Measurements from ENCODE around the gene MRPS18C. TPM values are rescaled to one million over a fixed set of nuclear protein-coding genes. Genes with fewer than 3 reads are reported as not detected.

Gene MRPS18C
- 17.4 and 32.1 TPM in 2 replicates for total RNA-seq

GRCh38 chr4:83455281-83456183 lies at the start of gene MRPS18C, which contains the start of gene HELQ:
Gene MRPS18C (plus strand): TSS chr4:83456058. CDS start chr4:83456078, 20 bp downstream.
Gene HELQ (minus strand): TSS chr4:83455823. CDS start chr4:83455693, 130 bp downstream.

GRCh38 chr4:83484500-83485461 lies 28.9 kb downstream of the MRPS18C start, which contains the start of gene ABRAXAS1:
Gene ABRAXAS1 (minus strand): TSS chr4:83485100. CDS start chr4:83485072, 28 bp downstream.

Other genes with a start within 250 kb of the MRPS18C start
- gene COQ2, start 171.3 kb upstream of the MRPS18C start, total RNA-seq: 5.8 and 14.4 TPM in 2 replicates
- gene HPSE, start 121.2 kb upstream of the MRPS18C start, total RNA-seq: 0.43 and 14.0 TPM in 2 replicates
- 9.9 and 11.2 TPM in 2 replicates for gene HELQ, start 235 bp upstream of the MRPS18C start, total RNA-seq
- 8.0 and 8.2 TPM in 2 replicates for gene ABRAXAS1, start 29.0 kb downstream of the MRPS18C start, total RNA-seq
- 1.2 and 8.9 TPM in 2 replicates for gene GPAT3, start 80.0 kb downstream of the MRPS18C start, total RNA-seq

All from nasal cavity respiratory epithelium epithelial cell of viscerocranial mucosa (primary cell).